Mesenchymal stem cell (in vitro differentiated cells and primary cell): Measurements from ENCODE around the gene VANGL2.
A peak's percentile ranks its signal among the peaks of the same experiment; 100 is the strongest.

Source experiments
- DNase-seq: peaks from one replicate; pipeline ENCODE4 v3.0.0-alpha.2; 2013
- H2AFZ ChIP-seq: one replicate; pipeline ENCODE4 v1.6.1; 2013; ENCODE audit warnings: low read depth, mild to moderate bottlenecking, control low read depth, inconsistent platforms, low read length, moderate library complexity
- H2AK5ac ChIP-seq: 2 replicates; pipeline ENCODE4 v1.6.1; 2013; ENCODE audit warnings: low read length, moderate library complexity, mild to moderate bottlenecking, inconsistent platforms; ENCODE audit not compliant: severe bottlenecking
- H2BK120ac ChIP-seq: one replicate; pipeline ENCODE4 v1.6.1; 2013; ENCODE audit warnings: low read depth, mild to moderate bottlenecking, inconsistent platforms, low read length, moderate library complexity
- H2BK12ac ChIP-seq, 2 experiments: one replicate each; pipeline ENCODE4 v1.6.1; 2013; ENCODE audit warnings: inconsistent platforms in 2 of 2, low read length in 2 of 2, mild to moderate bottlenecking in 2 of 2, moderate library complexity in 2 of 2, control low read depth in 1 of 2
- H2BK15ac ChIP-seq: one replicate; pipeline ENCODE4 v1.6.1; 2013; ENCODE audit warnings: mild to moderate bottlenecking, low read depth, inconsistent platforms; ENCODE audit not compliant: poor library complexity, severe bottlenecking
- H2BK5ac ChIP-seq: 2 replicates; pipeline ENCODE4 v1.6.1; 2013; ENCODE audit warnings: low read depth, mild to moderate bottlenecking, low read length, control low read depth, inconsistent platforms; ENCODE audit not compliant: poor library complexity, severe bottlenecking
- H3K14ac ChIP-seq, 2 experiments: one replicate each; pipeline ENCODE4 v1.6.1; 2013; ENCODE audit warnings: inconsistent platforms in 2 of 2, low read length in 2 of 2, control low read depth in 1 of 2, mild to moderate bottlenecking in 1 of 2, moderate library complexity in 1 of 2
- H3K18ac ChIP-seq, 2 experiments: one replicate each; pipeline ENCODE4 v1.6.1; 2013; ENCODE audit warnings: inconsistent platforms in 2 of 2, low read length in 2 of 2, control low read depth in 1 of 2, low read depth in 1 of 2, mild to moderate bottlenecking in 1 of 2
- H3K23ac ChIP-seq, 2 experiments: one replicate each; pipeline ENCODE4 v1.6.1; 2013; ENCODE audit warnings: inconsistent platforms in 2 of 2, low read length in 2 of 2, mild to moderate bottlenecking in 2 of 2, moderate library complexity in 2 of 2, control low read depth in 1 of 2
- H3K27ac ChIP-seq: 2 replicates; pipeline ENCODE4 v1.5.1; 2013; ENCODE audit warnings: mild to moderate bottlenecking, moderate library complexity, low read length, control low read depth, inconsistent platforms; ENCODE audit not compliant: poor library complexity, severe bottlenecking
- H3K27me3 ChIP-seq, 2 experiments: 2 replicates each; pipeline versions ENCODE4 v1.6.1 to v1.7.0; 2013; ENCODE audit warnings: low read length in 2 of 2, mild to moderate bottlenecking in 2 of 2, moderate library complexity in 2 of 2, control low read depth in 1 of 2, inconsistent platforms in 1 of 2; ENCODE audit not compliant: control insufficient read depth in 1 of 2, insufficient read depth in 1 of 2
- H3K36me3 ChIP-seq, 2 experiments: 2 replicates each; pipeline versions ENCODE4 v1.6.1 to v1.7.0; 2013; ENCODE audit warnings: low read length in 2 of 2, control low read depth in 1 of 2, inconsistent platforms in 1 of 2, low read depth in 1 of 2, mild to moderate bottlenecking in 1 of 2; ENCODE audit not compliant: insufficient read depth in 2 of 2, control insufficient read depth in 1 of 2
- H3K4ac ChIP-seq, 2 experiments: one replicate each; pipeline ENCODE4 v1.6.1; 2013; ENCODE audit warnings: inconsistent platforms in 2 of 2, low read length in 2 of 2, mild to moderate bottlenecking in 2 of 2, moderate library complexity in 2 of 2, control low read depth in 1 of 2, low read depth in 1 of 2
- H3K4me1 ChIP-seq: 2 replicates; pipeline ENCODE4 v1.6.1; 2013; ENCODE audit warnings: low read depth, low read length, control low read depth; ENCODE audit not compliant: control insufficient read depth, insufficient read depth
- H3K4me2 ChIP-seq: 2 replicates; pipeline ENCODE4 v1.6.1; 2013; ENCODE audit warnings: low read length, mild to moderate bottlenecking, inconsistent platforms; ENCODE audit not compliant: poor library complexity, severe bottlenecking
- H3K4me3 ChIP-seq, 2 experiments: 2 replicates each; pipeline versions ENCODE4 v1.5.1 to v1.7.0; 2013; ENCODE audit warnings: low read length in 2 of 2, mild to moderate bottlenecking in 2 of 2, control low read depth in 1 of 2, low read depth in 1 of 2; ENCODE audit not compliant: insufficient read depth in 1 of 2
- H3K79me1 ChIP-seq: replicated peaks from 2 replicates; pipeline ENCODE4 v1.6.1; 2013; ENCODE audit warnings: mild to moderate bottlenecking, control low read depth, low read length, inconsistent platforms; ENCODE audit not compliant: poor library complexity, severe bottlenecking
- H3K9ac ChIP-seq: 2 replicates; pipeline ENCODE4 v1.7.0; 2013; ENCODE audit warnings: mild to moderate bottlenecking, low read length, moderate library complexity
- H3K9me3 ChIP-seq: 2 replicates; pipeline ENCODE4 v1.7.0; 2013; ENCODE audit warnings: mild to moderate bottlenecking, low read length; ENCODE audit not compliant: control insufficient read depth
- H4K8ac ChIP-seq: one replicate; pipeline ENCODE4 v1.6.1; 2013; ENCODE audit warnings: inconsistent platforms, mild to moderate bottlenecking, low read length, moderate library complexity
- H4K91ac ChIP-seq: one replicate; pipeline ENCODE4 v1.6.1; 2013; ENCODE audit warnings: mild to moderate bottlenecking, low read length, inconsistent platforms
- WGBS: methylation state at CpG from one replicate; pipeline ENCODE4 v1.1.7; 2013; ENCODE audit warnings: mixed read lengths; 5-methylcytosine and 5-hydroxymethylcytosine counted together

The VANGL2 gene

DNA sequence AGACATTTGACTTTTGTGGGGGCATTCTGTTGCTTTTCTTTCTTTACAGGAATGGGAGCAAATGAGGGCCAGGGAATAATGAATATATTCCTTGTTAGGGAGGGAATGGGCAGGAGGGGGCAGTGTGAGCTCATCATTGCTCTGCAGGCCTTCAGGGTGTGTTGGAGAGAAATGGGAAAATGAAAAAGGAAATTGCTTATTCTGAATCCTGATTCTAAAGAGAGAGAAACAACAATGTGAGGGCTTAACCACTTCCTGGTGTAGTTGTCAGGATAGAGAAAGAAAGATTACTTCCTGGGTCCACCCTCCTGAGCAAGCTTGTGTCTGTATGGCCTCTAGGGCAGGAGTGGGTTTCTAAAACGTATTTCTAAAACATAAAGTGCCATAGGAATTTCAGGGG, 28.3 kb downstream of the VANGL2 start:
- no peak overlapping the region for H3K18ac ChIP-seq
- H2BK12ac ChIP-seq: no peak overlapping the region
- no peak overlapping the region for H3K4me3 ChIP-seq
- H4K8ac ChIP-seq: no peak overlapping the region
- no peak overlapping the region for H3K9ac ChIP-seq
- H3K23ac ChIP-seq: no peak overlapping the region
- no peaks in the 10 kb centered on the region for H3K9me3 ChIP-seq
- H3K14ac ChIP-seq: no peak overlapping the region
- H3K79me1 ChIP-seq: no peaks in the 10 kb centered on the region
- peaks cover 14% of the 10 kb centered on the region for H3K4me1 ChIP-seq
- peaks cover 0 to 30% of the 10 kb centered on the region in 2 experiments for H3K36me3 ChIP-seq
- H2AK5ac ChIP-seq: no peak overlapping the region
- H3K27ac ChIP-seq: peak overlapping the region; percentile 37
- H2BK15ac ChIP-seq: no peak overlapping the region
- 100% methylated on average over 1 of the region's 1 CpG for WGBS
- no peak overlapping the region for H3K4me2 ChIP-seq
- DNase-seq: peak; percentile 59
- no peak overlapping the region for H4K91ac ChIP-seq
- H2BK5ac ChIP-seq: no peak overlapping the region
- H3K4ac ChIP-seq: no peak overlapping the region
- H3K27me3 ChIP-seq: peaks cover 0 to 9% of the 10 kb centered on the region in 2 experiments
- no peak overlapping the region for H2BK120ac ChIP-seq
- H2AFZ ChIP-seq: no peak overlapping the region

DNA sequence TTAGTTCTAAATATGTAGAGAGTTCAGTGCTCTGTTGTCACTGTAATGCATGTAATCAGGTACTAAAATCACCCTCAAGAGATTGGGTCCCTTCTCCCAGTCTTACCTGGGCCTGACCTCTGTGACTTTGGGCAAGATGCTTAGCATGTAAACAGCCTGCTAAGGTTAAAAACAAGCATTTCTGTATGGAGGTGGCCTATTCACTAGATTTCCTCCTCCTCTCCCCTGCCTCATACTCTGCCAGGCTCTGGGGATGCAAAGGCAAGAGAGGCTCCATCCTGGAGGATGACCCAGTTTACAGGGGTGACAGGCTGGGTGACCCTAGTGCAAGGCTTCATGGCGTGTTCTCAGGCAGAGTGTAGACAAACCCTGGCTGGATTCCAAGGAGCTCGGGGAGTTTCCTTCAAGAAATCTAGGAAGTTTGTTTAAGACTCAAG, 28.8 kb downstream of the VANGL2 start:
- Histone ChIP-seq H2AK5ac (peak overlapping the region; percentile 16), H3K79me1 (no peaks in the 10 kb centered on the region), H2BK5ac (no peak overlapping the region), H2BK120ac (no peak overlapping the region), H3K23ac (no peak overlapping the region), H3K27ac (peak overlapping the region; percentile 37), H3K4ac (no peak overlapping the region), H3K27me3 (peaks cover 0 to 6% of the 10 kb centered on the region in 2 experiments), H2BK15ac (no peak overlapping the region), H2BK12ac (peak overlapping the region in 1 of 2 experiments; percentile 29), H3K36me3 (peaks cover 0 to 26% of the 10 kb centered on the region in 2 experiments), H4K8ac (no peak overlapping the region), H2AFZ (no peak overlapping the region), H3K4me3 (no peak overlapping the region), H3K4me1 (peaks cover 14% of the 10 kb centered on the region), H4K91ac (no peak overlapping the region), H3K9ac (no peak overlapping the region), H3K4me2 (no peak overlapping the region), H3K14ac (no peak overlapping the region), H3K9me3 (no peaks in the 10 kb centered on the region), H3K18ac (peak overlapping the region in 1 of 2 experiments; percentile 61)
- 100% methylated on average over 1 of the region's 2 CpGs for WGBS
- no peak for DNase-seq

DNA sequence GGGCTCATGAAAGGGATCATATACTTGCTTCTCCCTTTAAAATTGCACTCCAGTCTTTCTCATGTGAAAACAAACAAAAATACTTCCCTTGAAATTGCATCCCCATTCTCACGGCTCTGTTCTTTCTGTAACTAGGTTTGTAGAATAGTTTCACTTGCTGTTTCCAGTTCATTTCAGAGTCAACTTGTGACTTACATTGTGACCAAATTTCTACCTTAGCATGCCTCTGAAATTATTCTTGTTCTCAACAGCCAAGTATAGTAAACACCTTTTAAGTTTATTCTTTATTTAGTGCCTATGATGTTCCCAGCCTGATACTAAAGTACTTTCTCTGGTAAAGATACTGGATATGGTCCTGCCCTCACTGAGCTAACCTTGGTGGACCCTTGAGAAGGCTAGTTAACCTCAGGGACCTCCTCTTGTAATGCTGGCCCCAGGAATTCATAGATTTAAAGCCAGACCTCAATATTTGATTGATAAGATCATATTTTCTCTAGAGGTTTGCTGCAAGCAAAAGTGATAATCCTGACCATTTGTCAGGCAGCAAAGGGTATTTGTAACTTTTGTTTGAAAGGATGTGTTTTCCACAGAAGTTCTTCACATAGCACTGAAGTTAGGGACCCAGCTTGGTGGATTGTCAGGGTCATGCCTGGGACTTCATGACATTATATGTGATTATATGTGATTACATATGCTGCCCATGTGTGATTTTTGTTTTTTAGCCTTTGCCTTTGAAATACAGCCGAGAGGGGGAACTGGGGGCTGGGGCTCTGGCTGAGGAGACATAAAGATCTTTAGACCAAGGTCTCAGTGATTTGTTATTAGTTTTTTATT, 29.6 kb downstream of the VANGL2 start:
- no peak overlapping the region for H3K14ac ChIP-seq
- no peak overlapping the region for H3K4me3 ChIP-seq
- 93% methylated on average over 2 of the region's 2 CpGs for WGBS
- H3K27me3 ChIP-seq: peaks cover 0 to 2% of the 10 kb centered on the region in 2 experiments
- H4K8ac ChIP-seq: no peak overlapping the region
- H2BK5ac ChIP-seq: no peak overlapping the region
- H3K79me1 ChIP-seq: no peaks in the 10 kb centered on the region
- H2AFZ ChIP-seq: no peak overlapping the region
- H2BK15ac ChIP-seq: no peak overlapping the region
- no peak overlapping the region for H2BK12ac ChIP-seq
- H3K36me3 ChIP-seq: peaks cover 0 to 19% of the 10 kb centered on the region in 2 experiments
- no peak overlapping the region for H3K18ac ChIP-seq
- H4K91ac ChIP-seq: no peak overlapping the region
- no peaks in the 10 kb centered on the region for H3K9me3 ChIP-seq
- no peak overlapping the region for H3K9ac ChIP-seq
- H3K4me2 ChIP-seq: no peak overlapping the region
- no peak for DNase-seq
- H3K27ac ChIP-seq: no peak overlapping the region
- H3K23ac ChIP-seq: no peak overlapping the region
- no peak overlapping the region for H3K4ac ChIP-seq
- no peak overlapping the region for H2AK5ac ChIP-seq
- H2BK120ac ChIP-seq: no peak overlapping the region
- H3K4me1 ChIP-seq: peaks cover 14% of the 10 kb centered on the region

DNA sequence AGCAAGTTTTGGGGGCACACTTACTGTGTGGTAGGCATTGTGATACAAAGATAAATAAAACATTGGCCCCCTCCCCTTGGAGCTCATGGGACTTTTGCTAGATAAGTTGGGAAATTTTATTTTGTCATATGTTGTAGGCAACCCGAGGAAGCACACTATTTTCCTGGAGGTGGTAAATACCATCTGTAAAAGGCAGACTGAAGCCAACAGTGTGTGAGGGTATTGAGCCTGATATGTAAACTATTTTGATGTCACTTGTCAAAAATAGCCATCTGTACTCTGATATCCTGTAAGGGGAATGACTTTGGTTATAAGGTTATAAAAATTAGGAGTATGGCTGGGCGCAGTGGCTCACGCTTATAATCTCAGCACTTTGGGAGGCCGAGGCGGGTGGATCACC, 30.6 kb downstream of the VANGL2 start:
- H3K4me2 ChIP-seq: no peak overlapping the region
- no peak overlapping the region for H2BK5ac ChIP-seq
- no peak for DNase-seq
- H3K9ac ChIP-seq: no peak overlapping the region
- no peak overlapping the region for H3K4ac ChIP-seq
- H3K27ac ChIP-seq: no peak overlapping the region
- no peaks in the 10 kb centered on the region for H3K9me3 ChIP-seq
- H4K91ac ChIP-seq: no peak overlapping the region
- H2BK120ac ChIP-seq: no peak overlapping the region
- no peak overlapping the region for H2BK15ac ChIP-seq
- H2BK12ac ChIP-seq: no peak overlapping the region
- peaks cover 0 to 10% of the 10 kb centered on the region in 2 experiments for H3K27me3 ChIP-seq
- H3K79me1 ChIP-seq: no peaks in the 10 kb centered on the region
- no peak overlapping the region for H3K23ac ChIP-seq
- H3K36me3 ChIP-seq: peaks cover 0 to 8% of the 10 kb centered on the region in 2 experiments
- no peak overlapping the region for H3K14ac ChIP-seq
- H2AK5ac ChIP-seq: no peak overlapping the region
- 96% methylated on average over 5 of the region's 5 CpGs for WGBS
- no peak overlapping the region for H3K4me3 ChIP-seq
- peaks cover 14% of the 10 kb centered on the region for H3K4me1 ChIP-seq
- H4K8ac ChIP-seq: no peak overlapping the region
- H2AFZ ChIP-seq: no peak overlapping the region
- H3K18ac ChIP-seq: no peak overlapping the region
